Stimulated activated CD4-positive, alpha-beta T cell treated with anti-CD3 and anti-CD28 coated beads, Interleukin-1b, Interleukin-23, amount 100 ng/mL, for 24 hours (primary cell): ENCODE results near the gene TOMM40.
A peak's percentile ranks its signal among the peaks of the same experiment; 100 is the strongest.
"Not testable (repeated sequence)": the region's sequence is repeated elsewhere in the genome, so short reads cannot be mapped to it uniquely, and the experiment has no call there.

Experiments
- DNase-seq, 4 experiments: peaks; one replicate each; pipeline ENCODE4 v3.0.0-alpha.2; 2020; ENCODE audit warnings: low read depth in 4 of 4, low spot score in 1 of 4

Gene TOMM40

GRCh38 chr19:44925114-44925891 lies 34.2 kb downstream of the TOMM40 start:
- DNase-seq = no peak

- not testable (repeated sequence) for DNase-seq
Measured at GRCh38 chr19:44926245-44927077, 35.4 kb downstream of the TOMM40 start.

GRCh38 chr19:44927746-44928145 lies 36.7 kb downstream of the TOMM40 start:
- DNase-seq = no peak

- DNase-seq = no peak
Measured at GRCh38 chr19:44930088-44930487, 39.0 kb downstream of the TOMM40 start.

GRCh38 chr19:44931541-44931940 lies 40.5 kb downstream of the TOMM40 start:
- no peak for DNase-seq

- DNase-seq = no peak
Measured at GRCh38 chr19:44939668-44940067, 48.6 kb downstream of the TOMM40 start.

GRCh38 chr19:44942067-44942571 lies 51.1 kb downstream of the TOMM40 start, which contains the start of gene APOC4:
Gene APOC4, plus strand, starts transcription at chr19:44942237. Its CDS starts 41 bp downstream, at chr19:44942278.
- DNase-seq = no peak

GRCh38 chr19:44943801-44944249 lies 52.8 kb downstream of the TOMM40 start:
- DNase-seq = no peak

GRCh38 chr19:44947041-44947581 lies 56.1 kb downstream of the TOMM40 start:
- no peak for DNase-seq

GRCh38 chr19:44948237-44948636 lies 57.2 kb downstream of the TOMM40 start:
- DNase-seq = no peak

- no peak for DNase-seq
Measured at GRCh38 chr19:44948763-44949374, 57.8 kb downstream of the TOMM40 start.

- DNase-seq = no peak
Measured at GRCh38 chr19:44949550-44949949, 58.5 kb downstream of the TOMM40 start.

GRCh38 chr19:44951179-44952159 lies 60.4 kb downstream of the TOMM40 start:
- peak; percentile 35 to 47 (median 40) for DNase-seq
